Gastroesophageal sphincter (tissue), 4 donors: ENCODE measurements around the gene ABHD12. TPM values are rescaled to one million over a fixed set of nuclear protein-coding genes. Genes with fewer than 3 reads are reported as not detected.

Experiments
- ATAC-seq: fragments of 150-250 bp; one replicate; pipeline ENCODE4 v1.9.1; 2016; ENCODE audit warnings: mild to moderate bottlenecking, moderate library complexity
- H3K27ac ChIP-seq, 4 donors: fragments of 200-600 bp; sonication (generic) in 3 of 4; 1 replicate in 3 of 4; 2 replicates in 1 of 4; pipeline ENCODE4 v1.5.1; 2016 to 2019
- H3K27me3 ChIP-seq: fragments of 200-600 bp; sonication (generic); one replicate; pipeline ENCODE4 v1.5.1; 2019
- H3K36me3 ChIP-seq, 2 donors: fragments of 200-600 bp; sonication (generic); one replicate each; pipeline ENCODE4 v1.5.1; 2019; ENCODE audit warnings: control low read depth in 1 of 2
- H3K4me1 ChIP-seq, 3 donors: fragments of 200-600 bp; sonication (generic); 1 replicate in 2 of 3; 2 replicates in 1 of 3; pipeline ENCODE4 v1.5.1; 2016 to 2019; ENCODE audit warnings: control low read depth in 2 of 3
- H3K4me3 ChIP-seq, 2 donors: fragments of 200-600 bp; sonication (generic); one replicate each; pipeline ENCODE4 v1.5.1; 2019; ENCODE audit warnings: mild to moderate bottlenecking in 1 of 2, moderate library complexity in 1 of 2
- H3K9me3 ChIP-seq, 3 donors: fragments of 200-600 bp; sonication (generic); one replicate each; pipeline ENCODE4 v1.5.1; 2017 to 2019; ENCODE audit warnings: control low read depth in 2 of 3
- CTCF ChIP-seq, 4 experiments: fragments of 200-600 bp in 2 of 4; fragments of 450-650 bp in 2 of 4; sonication (generic) in 1 of 4; IDR thresholded peaks; one replicate each; pipeline ENCODE4 v1.5.1; 2017 to 2019; ENCODE audit warnings: antibody characterized with exemption in 4 of 4, mild to moderate bottlenecking in 2 of 4, moderate library complexity in 2 of 4
- EP300 ChIP-seq: sonication (generic); formaldehyde crosslinking; IDR thresholded peaks from one replicate; pipeline ENCODE4 v1.6.1; 2017; ENCODE audit warnings: antibody characterized with exemption, mild to moderate bottlenecking
- POLR2A ChIP-seq, 2 donors: fragments of 450-650 bp; IDR thresholded peaks; one replicate each; pipeline ENCODE4 v1.6.1; 2017; ENCODE audit warnings: antibody characterized with exemption in 2 of 2, mild to moderate bottlenecking in 2 of 2, moderate library complexity in 1 of 2
- POLR2AphosphoS5 ChIP-seq: sonication (generic); formaldehyde crosslinking; IDR thresholded peaks from one replicate; pipeline ENCODE4 v1.6.1; 2017; ENCODE audit warnings: antibody characterized with exemption
- WGBS, 2 donors: methylation state at CpG; one replicate each; pipeline ENCODE4 v1.1.5; 2018; ENCODE audit warnings: low coverage in 1 of 2; 5-methylcytosine and 5-hydroxymethylcytosine counted together
- total RNA-seq, 4 donors: library from RNA; depleted of rRNA; stranded (reverse); fragments of >200 nt; gene quantifications; one replicate each; pipeline ENCODE4 v1.1.0, GENCODE V29; 2016

ABHD12 gene
- total RNA-seq, 4 donors from 2014 or later, result 19.2 to 45.9 (median 39.3) TPM

- Histone ChIP-seq H3K4me3 (no peak overlapping the region), H3K27ac (peak overlapping the region in 3 of 4 donors; percentile 63 to 83 (median 81)), H3K27me3 (no peaks in the 10 kb centered on the region), H3K9me3 (no peaks in the 10 kb centered on the region), H3K36me3 (peaks cover 0 to 100% of the 10 kb centered on the region in 2 donors), H3K4me1 (peaks cover 0 to 79% (median 10%) of the 10 kb centered on the region in 3 donors)
- ATAC-seq, result no peak
- no peak for TF ChIP-seq CTCF (IDR thresholded peaks at IDR 0.05)
- no peak for TF ChIP-seq EP300
- no peak for TF ChIP-seq POLR2A (IDR thresholded peaks at IDR 0.05)
- no peak for TF ChIP-seq POLR2AphosphoS5
- 81 to 95% methylated on average over 7 to 13 of the region's 20 CpGs for WGBS, 2 donors
Observed at GRCh38 chr20:25275813-25276532, 114.7 kb downstream of the ABHD12 start.

GRCh38 chr20:25274891-25275812 lies 115.5 kb downstream of the ABHD12 start:
- Histone ChIP-seq H3K27ac (peak overlapping the region in 3 of 4 donors; percentile 63 to 83 (median 81)), H3K4me3 (no peak overlapping the region), H3K36me3 (peaks cover 0 to 100% of the 10 kb centered on the region in 2 donors), H3K27me3 (no peaks in the 10 kb centered on the region), H3K4me1 (peaks cover 0 to 76% (median 10%) of the 10 kb centered on the region in 3 donors), H3K9me3 (no peaks in the 10 kb centered on the region)
- ATAC-seq, result no peak
- WGBS, 2 donors, result 77 to 86% methylated on average over 6 to 9 of the region's 32 CpGs
- no peak for TF ChIP-seq CTCF (IDR thresholded peaks at IDR 0.05)
- TF ChIP-seq EP300, result no peak
- no peak for TF ChIP-seq POLR2AphosphoS5
- no peak for TF ChIP-seq POLR2A (IDR thresholded peaks at IDR 0.05)

- TF ChIP-seq POLR2AphosphoS5 (no peak), CTCF (IDR thresholded peaks at IDR 0.05) (no peak), POLR2A (IDR thresholded peaks at IDR 0.05) (no peak), EP300 (no peak)
- Histone ChIP-seq H3K4me3 (no peak overlapping the region), H3K9me3 (no peaks in the 10 kb centered on the region), H3K27ac (peak overlapping the region in 3 of 4 donors; percentile 63 to 83 (median 81)), H3K4me1 (peaks cover 0 to 69% (median 10%) of the 10 kb centered on the region in 3 donors), H3K27me3 (no peaks in the 10 kb centered on the region), H3K36me3 (peaks cover 0 to 100% of the 10 kb centered on the region in 2 donors)
- WGBS, 2 donors, result 90 to 91% methylated on average over 2 to 11 of the region's 20 CpGs
- ATAC-seq, result no peak
Observed at GRCh38 chr20:25274481-25274880, 116.2 kb downstream of the ABHD12 start.

GRCh38 chr20:25273541-25274358 lies 116.9 kb downstream of the ABHD12 start:
- peaks cover 0 to 72% (median 10%) of the 10 kb centered on the region in 3 donors for H3K4me1 ChIP-seq
- peaks cover 0 to 100% of the 10 kb centered on the region in 2 donors for H3K36me3 ChIP-seq
- peak overlapping the region; percentile 69 to 87 (median 82) for H3K27ac ChIP-seq
- TF ChIP-seq CTCF (IDR thresholded peaks at IDR 0.05), result no peak
- no peak for TF ChIP-seq POLR2A (IDR thresholded peaks at IDR 0.05)
- peak; percentile 67 for TF ChIP-seq POLR2AphosphoS5
- no peak for TF ChIP-seq EP300
- H3K4me3 ChIP-seq, result no peak overlapping the region
- no peaks in the 10 kb centered on the region for H3K27me3 ChIP-seq
- peak; percentile 69 for ATAC-seq
- H3K9me3 ChIP-seq, result no peaks in the 10 kb centered on the region
- 48 to 73% methylated on average over 12 to 15 of the region's 20 CpGs for WGBS, 2 donors
